OCI-LY7 (cell line): ENCODE results near the gene DIABLO. TPM values are rescaled to one million over a fixed set of nuclear protein-coding genes. Genes with fewer than 3 reads are reported as not detected.

ENCODE experiments used
- BruUV-seq: library from RNA; stranded (reverse); fragments of 400-500 nt; replicated peaks from 2 replicates; lab custom pipeline; 2021; lab: Mats Ljungman, UMichigan
- CTCF ChIA-PET: fragments of 300-600 bp; sonication (Branson Sonifier 250); formaldehyde crosslinking; loops from one replicate; lab custom pipeline; 2022; ENCODE audit warnings: antibody characterized with exemption; ENCODE audit not compliant: unreplicated experiment; lab: Charles Lee
- POLR2A ChIA-PET: fragments of 300-600 bp; sonication (Branson Sonifier 250); formaldehyde crosslinking; loops from one replicate; lab custom pipeline; 2022; ENCODE audit warnings: antibody characterized with exemption; lab: Charles Lee
- DNase-seq: peaks from one replicate; pipeline ENCODE4 v3.0.0-alpha.2; 2015; ENCODE audit warnings: low spot score
- H2AFZ ChIP-seq: fragments of 200-600 bp; sonication (generic), shearing (Covaris generic); 2 replicates; pipeline ENCODE4 v1.6.1; 2014; ENCODE audit warnings: mild to moderate bottlenecking, antibody characterized with exemption, low read length, moderate library complexity
- H3K27ac ChIP-seq: fragments of 200-600 bp; sonication (generic); 2 replicates; pipeline ENCODE4 v1.5.1; 2014; ENCODE audit warnings: mixed run types, low read depth, mild to moderate bottlenecking, moderate library complexity, low read length, inconsistent platforms; ENCODE audit not compliant: poor library complexity, severe bottlenecking
- H3K36me3 ChIP-seq: fragments of 200-600 bp; sonication (generic); 2 replicates; pipeline ENCODE4 v1.6.1; 2014; ENCODE audit warnings: mild to moderate bottlenecking, antibody characterized with exemption, low read length, moderate library complexity, mixed read lengths; ENCODE audit not compliant: insufficient read depth
- H3K4me1 ChIP-seq: fragments of 200-600 bp; sonication (generic); 2 replicates; pipeline ENCODE4 v1.5.1; 2014; ENCODE audit warnings: mild to moderate bottlenecking, low read length; ENCODE audit not compliant: insufficient read depth, poor library complexity, severe bottlenecking
- H3K4me2 ChIP-seq: fragments of 200-600 bp; sonication (generic); 2 replicates; pipeline ENCODE4 v1.6.1; 2014; ENCODE audit warnings: mild to moderate bottlenecking, low read length
- H3K4me3 ChIP-seq: fragments of 200-600 bp; sonication (generic); 2 replicates; pipeline ENCODE4 v1.5.1; 2014; ENCODE audit warnings: mild to moderate bottlenecking, low read depth, low read length; ENCODE audit not compliant: poor library complexity, severe bottlenecking
- H3K79me2 ChIP-seq: fragments of 200-600 bp; sonication (generic); 2 replicates; pipeline ENCODE4 v1.6.1; 2016; ENCODE audit warnings: low read depth, mild to moderate bottlenecking, low read length, moderate library complexity, mixed read lengths; ENCODE audit not compliant: insufficient read depth
- H3K9me2 ChIP-seq: fragments of 200-600 bp; sonication (generic); 2 replicates; pipeline ENCODE4 v1.6.1; 2016; ENCODE audit warnings: mild to moderate bottlenecking, low read length, mixed read lengths; ENCODE audit not compliant: insufficient read depth
- H3K9me3 ChIP-seq: fragments of 200-600 bp; sonication (generic); 2 replicates; pipeline ENCODE4 v1.6.1; 2014; ENCODE audit warnings: mild to moderate bottlenecking, mixed run types, low read length, mixed read lengths
- H4K20me1 ChIP-seq: fragments of 200-600 bp; sonication (generic); 2 replicates; pipeline ENCODE4 v1.6.1; 2014; ENCODE audit warnings: mild to moderate bottlenecking, antibody characterized with exemption, low read length, moderate library complexity, mixed read lengths; ENCODE audit not compliant: insufficient read depth
- EZH2phosphoT487 ChIP-seq: fragments of 200-600 bp; sonication (generic); IDR thresholded peaks from 2 replicates; pipeline ENCODE4 v1.6.1; 2018; ENCODE audit warnings: low read depth, borderline replicate concordance, mild to moderate bottlenecking, mixed run types, antibody characterized with exemption, low read length, moderate library complexity, mixed read lengths
- intact Hi-C: fragments of 100-400 bp; cut with micrococcal nuclease; formaldehyde crosslinking; loops from one replicate; pipeline ENCODE4 v1.10.0; 2022; ENCODE audit not compliant: unreplicated experiment
- total RNA-seq, 2 experiments: library from RNA; depleted of rRNA in 1 of 2; stranded (reverse); fragments of >200 nt in 1 of 2; shearing (Covaris generic) in 1 of 2; gene quantifications; 2 replicates each; pipeline ENCODE4 v1.2.3, GENCODE V29; 2014 to 2022
- TF ChIP-seq, protein P1 (sequence below): fragments of 200-600 bp; sonication (generic); conservative IDR thresholded peaks from 2 replicates; pipeline ENCODE4 v1.5.1; 2014; ENCODE audit warnings: mild to moderate bottlenecking, antibody characterized with exemption, low read length, moderate library complexity, mixed read lengths

Gene DIABLO
- total RNA-seq, 2 experiments from 2014 or later = 53.9 to 56.5 TPM

- TF ChIP-seq, protein P1, sequence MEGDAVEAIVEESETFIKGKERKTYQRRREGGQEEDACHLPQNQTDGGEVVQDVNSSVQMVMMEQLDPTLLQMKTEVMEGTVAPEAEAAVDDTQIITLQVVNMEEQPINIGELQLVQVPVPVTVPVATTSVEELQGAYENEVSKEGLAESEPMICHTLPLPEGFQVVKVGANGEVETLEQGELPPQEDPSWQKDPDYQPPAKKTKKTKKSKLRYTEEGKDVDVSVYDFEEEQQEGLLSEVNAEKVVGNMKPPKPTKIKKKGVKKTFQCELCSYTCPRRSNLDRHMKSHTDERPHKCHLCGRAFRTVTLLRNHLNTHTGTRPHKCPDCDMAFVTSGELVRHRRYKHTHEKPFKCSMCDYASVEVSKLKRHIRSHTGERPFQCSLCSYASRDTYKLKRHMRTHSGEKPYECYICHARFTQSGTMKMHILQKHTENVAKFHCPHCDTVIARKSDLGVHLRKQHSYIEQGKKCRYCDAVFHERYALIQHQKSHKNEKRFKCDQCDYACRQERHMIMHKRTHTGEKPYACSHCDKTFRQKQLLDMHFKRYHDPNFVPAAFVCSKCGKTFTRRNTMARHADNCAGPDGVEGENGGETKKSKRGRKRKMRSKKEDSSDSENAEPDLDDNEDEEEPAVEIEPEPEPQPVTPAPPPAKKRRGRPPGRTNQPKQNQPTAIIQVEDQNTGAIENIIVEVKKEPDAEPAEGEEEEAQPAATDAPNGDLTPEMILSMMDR = no peak
- Histone ChIP-seq H3K79me2 (no peaks in the 10 kb centered on the region), H3K9me3 (no peaks in the 10 kb centered on the region), H3K4me1 (no peaks in the 10 kb centered on the region), H3K9me2 (no peaks in the 10 kb centered on the region), H4K20me1 (no peaks in the 10 kb centered on the region), H3K36me3 (peaks cover 49% of the 10 kb centered on the region), H3K4me2 (no peak overlapping the region), H2AFZ (no peak overlapping the region), H3K4me3 (no peak overlapping the region), H3K27ac (no peak overlapping the region)
- no TSS peak for BruUV-seq
- CTCF ChIA-PET = no interaction called here
- intact Hi-C loops = no loop called here
- DNase-seq = no peak
- POLR2A ChIA-PET = interaction anchor here (0.5 to 1.0 kb wide), 3 partner anchors 73 to 440 kb away, joined by 3 read pairs; no protein-coding TSS in a partner anchor
These were observed 13.0 kb upstream of the DIABLO start for GRCh38 chr12:122238861-122239260.

- POLR2A ChIA-PET = interaction anchor here (1.0 kb wide), 1 partner anchor 16 kb away, joined by 6 read pairs; no protein-coding TSS in a partner anchor
These were observed 9.9 kb upstream of the DIABLO start for GRCh38 chr12:122235741-122236140.

DNA sequence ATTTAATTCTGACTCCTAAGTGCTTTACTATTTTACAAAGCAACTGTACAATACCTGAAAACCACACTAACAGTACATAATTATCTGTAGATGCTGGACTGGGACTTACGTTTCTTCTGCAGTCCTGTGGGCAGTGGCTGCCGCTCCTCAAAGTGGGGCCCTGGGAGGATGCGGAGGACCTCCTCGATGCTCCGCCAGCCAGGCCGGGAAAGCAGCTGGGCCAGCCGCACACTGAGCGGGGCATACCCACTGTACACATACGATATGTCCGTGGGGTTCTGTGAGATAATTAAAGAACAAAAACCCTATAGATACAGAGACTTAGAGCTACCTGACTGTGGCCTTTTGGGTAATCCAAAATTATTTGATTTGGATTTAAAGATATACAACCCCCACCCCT is 6.8 kb upstream of the DIABLO start:
- Histone ChIP-seq H3K4me2 (no peak overlapping the region), H3K9me2 (no peaks in the 10 kb centered on the region), H3K79me2 (no peaks in the 10 kb centered on the region), H3K9me3 (no peaks in the 10 kb centered on the region), H3K27ac (no peak overlapping the region), H3K36me3 (peaks cover 49% of the 10 kb centered on the region), H2AFZ (no peak overlapping the region), H4K20me1 (no peaks in the 10 kb centered on the region), H3K4me3 (no peak overlapping the region), H3K4me1 (no peaks in the 10 kb centered on the region)
- BruUV-seq = no TSS peak
- TF ChIP-seq, protein P1 = no peak
- ChIA-PET CTCF (no interaction called here), POLR2A (interaction anchor here (0.6 kb wide), 1 partner anchor 16 kb away, joined by 3 read pairs; no protein-coding TSS in a partner anchor)
- DNase-seq = no peak
- intact Hi-C loops = no loop called here

More at GRCh38 chr12:122235741-122236140, 9.9 kb upstream of the DIABLO start:
- no TSS peak for BruUV-seq
- no peak overlapping the region for H2AFZ ChIP-seq
- intact Hi-C loops = no loop called here
- H3K9me3 ChIP-seq = no peaks in the 10 kb centered on the region
- no peak for DNase-seq
- H3K27ac ChIP-seq = no peak overlapping the region
- no peak overlapping the region for H3K4me3 ChIP-seq
- CTCF ChIA-PET = no interaction called here
- H3K36me3 ChIP-seq = peaks cover 66% of the 10 kb centered on the region
- no peaks in the 10 kb centered on the region for H3K9me2 ChIP-seq
- no peaks in the 10 kb centered on the region for H3K79me2 ChIP-seq
- H4K20me1 ChIP-seq = no peaks in the 10 kb centered on the region
- H3K4me2 ChIP-seq = no peak overlapping the region
- TF ChIP-seq EZH2phosphoT487 = no peak
- TF ChIP-seq, protein P1 = no peak
- H3K4me1 ChIP-seq = no peaks in the 10 kb centered on the region
